Stimulated activated memory B cell treated with anti-CD40 and anti-IgM and Interleukin-4, amounts not matched to agents 10 μg/mL and 1 μg/mL and 100 μg/mL, for 72 hours (primary cell): Measurements from ENCODE around the gene RBL1.
"Not testable (repeated sequence)": the region's sequence is repeated elsewhere in the genome, so short reads cannot be mapped to it uniquely, and the experiment has no call there.

Experiments used
- ATAC-seq: fragments of 150-1000 bp; cut with Tn5 transposase; 2 replicates; pipeline ENCODE4 v1.10.0; 2021
- H3K27ac Mint-ChIP-seq: one replicate; pipeline ENCODE4 v1.8.0; 2022; ENCODE audit warnings: mild to moderate bottlenecking, mixed read lengths
- H3K27me3 Mint-ChIP-seq: one replicate; pipeline ENCODE4 v1.8.0; 2022; ENCODE audit warnings: mixed read lengths
- H3K36me3 Mint-ChIP-seq: one replicate; pipeline ENCODE4 v1.8.0; 2022; ENCODE audit warnings: mixed read lengths
- H3K4me1 Mint-ChIP-seq: one replicate; pipeline ENCODE4 v1.8.0; 2022; ENCODE audit warnings: mixed read lengths
- H3K4me3 Mint-ChIP-seq: one replicate; pipeline ENCODE4 v1.8.0; 2022; ENCODE audit warnings: mild to moderate bottlenecking, moderate library complexity, mixed read lengths
- H3K9me3 Mint-ChIP-seq: one replicate; pipeline ENCODE4 v1.8.0; 2022; ENCODE audit warnings: mixed read lengths

Gene RBL1

GRCh38 chr20:37095599-37096414 is at the start of gene RBL1:
RBL1 (minus strand) TSS chr20:37095997; CDS start chr20:37095928, 69 bp downstream.
- H3K36me3 Mint-ChIP-seq = peaks cover 6% of the 10 kb centered on the region
- no peaks in the 10 kb centered on the region for H3K9me3 Mint-ChIP-seq
- peak within 1 kb of the TSS; percentile 96 for H3K4me3 Mint-ChIP-seq
- peak within 1 kb of the TSS; percentile 94 for H3K27ac Mint-ChIP-seq
- peak; percentile 94 for ATAC-seq
- H3K27me3 Mint-ChIP-seq = no peaks in the 10 kb centered on the region
- H3K4me1 Mint-ChIP-seq = peaks cover 29% of the 10 kb centered on the region

- Mint-ChIP-seq H3K36me3 (peaks cover 4% of the 10 kb centered on the region), H3K9me3 (no peaks in the 10 kb centered on the region), H3K27ac (no peak overlapping the region), H3K4me1 (no peaks in the 10 kb centered on the region), H3K4me3 (no peak overlapping the region), H3K27me3 (no peaks in the 10 kb centered on the region)
- ATAC-seq = no peak
Measured at GRCh38 chr20:37144856-37145404, 49.1 kb upstream of the RBL1 start.

- Mint-ChIP-seq H3K27ac (no peak overlapping the region), H3K9me3 (no peaks in the 10 kb centered on the region), H3K36me3 (peaks cover 4% of the 10 kb centered on the region), H3K4me1 (no peaks in the 10 kb centered on the region), H3K27me3 (no peaks in the 10 kb centered on the region), H3K4me3 (no peak overlapping the region)
- ATAC-seq = no peak
Measured at GRCh38 chr20:37142708-37143107, 46.9 kb upstream of the RBL1 start.

GRCh38 chr20:37137547-37137946 is 41.8 kb upstream of the RBL1 start:
- H3K27ac Mint-ChIP-seq = no peak overlapping the region
- no peaks in the 10 kb centered on the region for H3K27me3 Mint-ChIP-seq
- no peaks in the 10 kb centered on the region for H3K9me3 Mint-ChIP-seq
- peaks cover 4% of the 10 kb centered on the region for H3K36me3 Mint-ChIP-seq
- no peak overlapping the region for H3K4me3 Mint-ChIP-seq
- no peaks in the 10 kb centered on the region for H3K4me1 Mint-ChIP-seq
- ATAC-seq = no peak

GRCh38 chr20:37133952-37134351 is 38.2 kb upstream of the RBL1 start:
- ATAC-seq = no peak
- Mint-ChIP-seq H3K9me3 (no peaks in the 10 kb centered on the region), H3K27me3 (no peaks in the 10 kb centered on the region), H3K4me3 (no peak overlapping the region), H3K27ac (no peak overlapping the region), H3K36me3 (no peaks in the 10 kb centered on the region), H3K4me1 (no peaks in the 10 kb centered on the region)

GRCh38 chr20:37131486-37131885 is 35.7 kb upstream of the RBL1 start:
- Mint-ChIP-seq H3K4me3 (no peak overlapping the region), H3K36me3 (no peaks in the 10 kb centered on the region), H3K27ac (no peak overlapping the region), H3K27me3 (no peaks in the 10 kb centered on the region), H3K9me3 (no peaks in the 10 kb centered on the region), H3K4me1 (no peaks in the 10 kb centered on the region)
- ATAC-seq = no peak

- no peaks in the 10 kb centered on the region for H3K9me3 Mint-ChIP-seq
- H3K27ac Mint-ChIP-seq = no peak overlapping the region
Measured at GRCh38 chr20:37128803-37129202, 33.0 kb upstream of the RBL1 start.

GRCh38 chr20:37126290-37126689 is 30.5 kb upstream of the RBL1 start:
- not testable (repeated sequence) for H3K4me3 Mint-ChIP-seq

More at GRCh38 chr20:37128803-37129202, 33.0 kb upstream of the RBL1 start:
- Mint-ChIP-seq H3K4me3 (no peak overlapping the region), H3K27me3 (no peaks in the 10 kb centered on the region), H3K36me3 (no peaks in the 10 kb centered on the region), H3K4me1 (no peaks in the 10 kb centered on the region)
- no peak for ATAC-seq

GRCh38 chr20:37123441-37123840 is 27.6 kb upstream of the RBL1 start:
- ATAC-seq = no peak
- H3K4me3 Mint-ChIP-seq = no peak overlapping the region
- H3K27ac Mint-ChIP-seq = no peak overlapping the region
- H3K36me3 Mint-ChIP-seq = no peaks in the 10 kb centered on the region
- H3K4me1 Mint-ChIP-seq = no peaks in the 10 kb centered on the region
- H3K9me3 Mint-ChIP-seq = no peaks in the 10 kb centered on the region
- H3K27me3 Mint-ChIP-seq = no peaks in the 10 kb centered on the region

More at GRCh38 chr20:37126290-37126689, 30.5 kb upstream of the RBL1 start:
- H3K36me3 Mint-ChIP-seq, H3K27me3 Mint-ChIP-seq, H3K9me3 Mint-ChIP-seq, H3K27ac Mint-ChIP-seq, H3K4me1 Mint-ChIP-seq, ATAC-seq: not testable (repeated sequence)

GRCh38 chr20:37120497-37120896 is 24.7 kb upstream of the RBL1 start:
- Mint-ChIP-seq H3K27me3 (no peaks in the 10 kb centered on the region), H3K4me1 (no peaks in the 10 kb centered on the region), H3K27ac (no peak overlapping the region), H3K4me3 (no peak overlapping the region), H3K9me3 (no peaks in the 10 kb centered on the region), H3K36me3 (no peaks in the 10 kb centered on the region)
- no peak for ATAC-seq

- Mint-ChIP-seq H3K4me1 (no peaks in the 10 kb centered on the region), H3K27ac (no peak overlapping the region), H3K27me3 (no peaks in the 10 kb centered on the region), H3K9me3 (no peaks in the 10 kb centered on the region), H3K4me3 (no peak overlapping the region), H3K36me3 (no peaks in the 10 kb centered on the region)
- no peak for ATAC-seq
Measured at GRCh38 chr20:37119356-37120036, 23.7 kb upstream of the RBL1 start.

GRCh38 chr20:37114012-37114411 is 18.2 kb upstream of the RBL1 start:
- Mint-ChIP-seq H3K27ac (no peak overlapping the region), H3K36me3 (no peaks in the 10 kb centered on the region), H3K4me3 (no peak overlapping the region), H3K27me3 (no peaks in the 10 kb centered on the region), H3K9me3 (no peaks in the 10 kb centered on the region), H3K4me1 (no peaks in the 10 kb centered on the region)
- no peak for ATAC-seq

GRCh38 chr20:37111926-37112455 is 16.2 kb upstream of the RBL1 start:
- no peak for ATAC-seq
- no peak overlapping the region for H3K27ac Mint-ChIP-seq

GRCh38 chr20:37108676-37109075 is 12.9 kb upstream of the RBL1 start:
- Mint-ChIP-seq H3K4me1 (no peaks in the 10 kb centered on the region), H3K4me3 (no peak overlapping the region), H3K27ac (no peak overlapping the region), H3K36me3 (no peaks in the 10 kb centered on the region), H3K27me3 (no peaks in the 10 kb centered on the region), H3K9me3 (no peaks in the 10 kb centered on the region)
- no peak for ATAC-seq

More at GRCh38 chr20:37111926-37112455, 16.2 kb upstream of the RBL1 start:
- no peak overlapping the region for H3K4me3 Mint-ChIP-seq
- no peaks in the 10 kb centered on the region for H3K9me3 Mint-ChIP-seq
- H3K4me1 Mint-ChIP-seq = no peaks in the 10 kb centered on the region
- H3K36me3 Mint-ChIP-seq = no peaks in the 10 kb centered on the region
- no peaks in the 10 kb centered on the region for H3K27me3 Mint-ChIP-seq

GRCh38 chr20:37102571-37102970 is 6.8 kb upstream of the RBL1 start:
- no peaks in the 10 kb centered on the region for H3K4me1 Mint-ChIP-seq
- H3K27me3 Mint-ChIP-seq = no peaks in the 10 kb centered on the region
- ATAC-seq = no peak
- H3K9me3 Mint-ChIP-seq = no peaks in the 10 kb centered on the region
- H3K36me3 Mint-ChIP-seq = no peaks in the 10 kb centered on the region
- H3K27ac Mint-ChIP-seq = no peak overlapping the region
- no peak overlapping the region for H3K4me3 Mint-ChIP-seq
